ENCODE measurements around the gene ZNF17. TPM values are rescaled to one million over a fixed set of nuclear protein-coding genes. Genes with fewer than 3 reads are reported as not detected.

ZNF17 gene
- polyA plus RNA-seq (2013, experiment 1 of 2), result 2.7 TPM
- polyA plus RNA-seq (2013, experiment 2 of 2), result 2.8 TPM

GRCh38 chr19:57410877-57411671, at the start of gene ZNF17:
Gene ZNF17 (plus strand): TSS chr19:57411161. CDS start chr19:57413616, 2,455 bp downstream.
- under 1% methylated on average over 55 of the region's 55 CpGs for WGBS
- peak within 1 kb of the TSS; percentile 26 for H3K27ac ChIP-seq (ENCODE audit: low read length, poor library complexity, severe bottlenecking)
- peak within 1 kb of the TSS; percentile 88 for H3K4me2 ChIP-seq (ENCODE audit: low read length, poor library complexity, severe bottlenecking)
- no peak within 1 kb of the TSS for H2BK120ac ChIP-seq (ENCODE audit: low read depth, low read length)
- no peaks in the 10 kb centered on the region for H3K27me3 ChIP-seq (ENCODE audit: control insufficient read depth in 1 of 2, insufficient read depth in 1 of 2, low read length in 2 of 2)
- no peak within 1 kb of the TSS for H2BK5ac ChIP-seq (ENCODE audit: low read depth, low read length, poor library complexity, severe bottlenecking)
- no peaks in the 10 kb centered on the region for H3K9me3 ChIP-seq (ENCODE audit: control insufficient read depth, low read length)
- no peak within 1 kb of the TSS for H3K23ac ChIP-seq (ENCODE audit: low read length in 2 of 2)
- peak within 1 kb of the TSS; percentile 91 for H3K9ac ChIP-seq (ENCODE audit: low read length)
- peak within 1 kb of the TSS in 1 of 2 experiments; percentile 65 for H3K18ac ChIP-seq (ENCODE audit: low read depth in 1 of 2, low read length in 2 of 2)
- H2AFZ ChIP-seq (ENCODE audit: low read depth, low read length), result peak within 1 kb of the TSS; percentile 82
- peak within 1 kb of the TSS in 1 of 2 experiments; percentile 69 for H3K14ac ChIP-seq (ENCODE audit: low read length in 2 of 2)
- no peak within 1 kb of the TSS for H2AK5ac ChIP-seq (ENCODE audit: low read length, severe bottlenecking)
- peak within 1 kb of the TSS in 1 of 2 experiments; percentile 34 for H3K4ac ChIP-seq (ENCODE audit: low read depth in 1 of 2, low read length in 2 of 2)
- peak within 1 kb of the TSS; percentile 85 for H4K8ac ChIP-seq (ENCODE audit: low read length)
- DNase-seq, result peak; percentile 95
- H3K36me3 ChIP-seq (ENCODE audit: control insufficient read depth in 1 of 2, insufficient read depth in 2 of 2, low read depth in 1 of 2, low read length in 2 of 2), result peaks cover 22 to 27% of the 10 kb centered on the region in 2 experiments
- H2BK15ac ChIP-seq (ENCODE audit: low read depth, poor library complexity, severe bottlenecking), result no peak within 1 kb of the TSS
- peaks cover 31% of the 10 kb centered on the region for H3K79me1 ChIP-seq (replicated peaks; ENCODE audit: low read length, poor library complexity, severe bottlenecking)
- no peak within 1 kb of the TSS for H4K91ac ChIP-seq (ENCODE audit: low read length)
- H3K4me3 ChIP-seq (ENCODE audit: insufficient read depth in 1 of 2, low read depth in 1 of 2, low read length in 2 of 2), result peak within 1 kb of the TSS; percentile 93 to 95
- H2BK12ac ChIP-seq (ENCODE audit: low read length in 2 of 2), result no peak within 1 kb of the TSS
- peaks cover 7% of the 10 kb centered on the region for H3K4me1 ChIP-seq (ENCODE audit: control insufficient read depth, insufficient read depth, low read depth, low read length)

- Histone ChIP-seq H3K4me1 (ENCODE audit: control insufficient read depth, insufficient read depth, low read depth, low read length) (peaks cover 4% of the 10 kb centered on the region), H2BK120ac (ENCODE audit: low read depth, low read length) (no peak overlapping the region), H3K36me3 (ENCODE audit: control insufficient read depth in 1 of 2, insufficient read depth in 2 of 2, low read depth in 1 of 2, low read length in 2 of 2) (peaks cover 16 to 24% of the 10 kb centered on the region in 2 experiments), H3K79me1 (replicated peaks; ENCODE audit: low read length, poor library complexity, severe bottlenecking) (peaks cover 29% of the 10 kb centered on the region), H2BK5ac (ENCODE audit: low read depth, low read length, poor library complexity, severe bottlenecking) (no peak overlapping the region), H3K27me3 (ENCODE audit: control insufficient read depth in 1 of 2, insufficient read depth in 1 of 2, low read length in 2 of 2) (no peaks in the 10 kb centered on the region), H2AFZ (ENCODE audit: low read depth, low read length) (peak overlapping the region; percentile 60), H3K4me3 (ENCODE audit: insufficient read depth in 1 of 2, low read depth in 1 of 2, low read length in 2 of 2) (peak overlapping the region in 1 of 2 experiments; percentile 85), H2BK15ac (ENCODE audit: low read depth, poor library complexity, severe bottlenecking) (no peak overlapping the region), H3K9me3 (ENCODE audit: control insufficient read depth, low read length) (peaks cover 4% of the 10 kb centered on the region), H2AK5ac (ENCODE audit: low read length, severe bottlenecking) (no peak overlapping the region), H3K9ac (ENCODE audit: low read length) (peak overlapping the region; percentile 92), H3K23ac (ENCODE audit: low read length in 2 of 2) (no peak overlapping the region), H2BK12ac (ENCODE audit: low read length in 2 of 2) (no peak overlapping the region), H3K4me2 (ENCODE audit: low read length, poor library complexity, severe bottlenecking) (no peak overlapping the region), H3K14ac (ENCODE audit: low read length in 2 of 2) (no peak overlapping the region), H3K27ac (ENCODE audit: low read length, poor library complexity, severe bottlenecking) (no peak overlapping the region), H4K8ac (ENCODE audit: low read length) (peak overlapping the region; percentile 63), H4K91ac (ENCODE audit: low read length) (no peak overlapping the region), H3K4ac (ENCODE audit: low read depth in 1 of 2, low read length in 2 of 2) (peak overlapping the region in 1 of 2 experiments; percentile 16), H3K18ac (ENCODE audit: low read depth in 1 of 2, low read length in 2 of 2) (no peak overlapping the region)
- DNase-seq, result no peak
- no CpG with 5 or more reads among the region's 2 CpGs for WGBS
These were observed 48.5 kb upstream of the ZNF17 start for GRCh38 chr19:57362419-57362818.

- Histone ChIP-seq H3K27ac (ENCODE audit: low read length, poor library complexity, severe bottlenecking) (peak within 1 kb of the TSS; percentile 20), H3K23ac (ENCODE audit: low read length in 2 of 2) (no peak within 1 kb of the TSS), H3K79me1 (replicated peaks; ENCODE audit: low read length, poor library complexity, severe bottlenecking) (peaks cover 27% of the 10 kb centered on the region), H3K4me2 (ENCODE audit: low read length, poor library complexity, severe bottlenecking) (peak within 1 kb of the TSS; percentile 81), H3K36me3 (ENCODE audit: control insufficient read depth in 1 of 2, insufficient read depth in 2 of 2, low read depth in 1 of 2, low read length in 2 of 2) (peaks cover 12 to 18% of the 10 kb centered on the region in 2 experiments), H2AK5ac (ENCODE audit: low read length, severe bottlenecking) (no peak within 1 kb of the TSS), H2BK12ac (ENCODE audit: low read length in 2 of 2) (no peak within 1 kb of the TSS), H3K9me3 (ENCODE audit: control insufficient read depth, low read length) (no peaks in the 10 kb centered on the region), H3K9ac (ENCODE audit: low read length) (peak within 1 kb of the TSS; percentile 92), H3K4ac (ENCODE audit: low read depth in 1 of 2, low read length in 2 of 2) (peak within 1 kb of the TSS in 1 of 2 experiments; percentile 19), H2BK120ac (ENCODE audit: low read depth, low read length) (no peak within 1 kb of the TSS), H3K4me1 (ENCODE audit: control insufficient read depth, insufficient read depth, low read depth, low read length) (peaks cover 4% of the 10 kb centered on the region), H3K27me3 (ENCODE audit: control insufficient read depth in 1 of 2, insufficient read depth in 1 of 2, low read length in 2 of 2) (no peaks in the 10 kb centered on the region), H2BK5ac (ENCODE audit: low read depth, low read length, poor library complexity, severe bottlenecking) (no peak within 1 kb of the TSS), H2AFZ (ENCODE audit: low read depth, low read length) (peak within 1 kb of the TSS; percentile 60), H4K8ac (ENCODE audit: low read length) (peak within 1 kb of the TSS; percentile 54), H3K4me3 (ENCODE audit: insufficient read depth in 1 of 2, low read depth in 1 of 2, low read length in 2 of 2) (peak within 1 kb of the TSS; percentile 68 to 85), H2BK15ac (ENCODE audit: low read depth, poor library complexity, severe bottlenecking) (no peak within 1 kb of the TSS), H3K18ac (ENCODE audit: low read depth in 1 of 2, low read length in 2 of 2) (peak within 1 kb of the TSS; percentile 21 to 49), H4K91ac (ENCODE audit: low read length) (no peak within 1 kb of the TSS), H3K14ac (ENCODE audit: low read length in 2 of 2) (peak within 1 kb of the TSS in 1 of 2 experiments; percentile 11)
- WGBS, result 1% methylated on average over 45 of the region's 47 CpGs
- DNase-seq, result peak; percentile 100
These were observed 47.8 kb upstream of the ZNF17 start, which contains the start of the genes TRAPPC2B and ZNF547 for GRCh38 chr19:57362997-57363687. Gene TRAPPC2B (plus strand): TSS chr19:57363551. CDS start chr19:57364834, 1,283 bp downstream. Gene ZNF547 (plus strand): TSS chr19:57363551. CDS start chr19:57368556, 5,005 bp downstream.

Data from mesenchymal stem cell (in vitro differentiated cells and primary cell).